ENCODE measurements around the gene ZMYND11. TPM values are rescaled to one million over a fixed set of nuclear protein-coding genes. Genes with fewer than 3 reads are reported as not detected.

Gene ZMYND11
- 18.8 and 24.4 TPM in 2 replicates for total RNA-seq (2014; rRNA removed; shearing (Covaris generic))

- Histone ChIP-seq H3K27me3 (ENCODE audit: control insufficient read depth, insufficient read depth, low read length) (peaks cover 9% of the 10 kb centered on the region; the same call in 1 of the 2 replicates), H3K4me3 (ENCODE audit: insufficient read depth, low read depth, low read length) (peak within 1 kb of the TSS; percentile 69), H3K36me3 (replicated peaks; ENCODE audit: control insufficient read depth, insufficient read depth, low read length) (no peaks in the 10 kb centered on the region)
- DNase-seq, result peak; percentile 90
Observed at GRCh38 chr10:135132-135600, at the start of gene ZMYND11. Gene ZMYND11 (plus strand): TSS chr10:135455. CDS start chr10:180013, 44,558 bp downstream.

GRCh38 chr10:86031-86430 is 49.2 kb upstream of the ZMYND11 start:
- DNase-seq, result no peak
- Histone ChIP-seq H3K4me3 (ENCODE audit: insufficient read depth, low read depth, low read length) (no peak overlapping the region), H3K36me3 (replicated peaks; ENCODE audit: control insufficient read depth, insufficient read depth, low read length) (no peaks in the 10 kb centered on the region), H3K27me3 (ENCODE audit: control insufficient read depth, insufficient read depth, low read length) (no peaks in the 10 kb centered on the region)

- DNase-seq, result peak; percentile 13
- H3K27me3 ChIP-seq (ENCODE audit: control insufficient read depth, insufficient read depth, low read length), result no peaks in the 10 kb centered on the region
- no peak overlapping the region for H3K4me3 ChIP-seq (ENCODE audit: insufficient read depth, low read depth, low read length)
- H3K36me3 ChIP-seq (replicated peaks; ENCODE audit: control insufficient read depth, insufficient read depth, low read length), result no peaks in the 10 kb centered on the region
Observed at GRCh38 chr10:87177-88080, 47.8 kb upstream of the ZMYND11 start.

GRCh38 chr10:88253-88652 is 47.0 kb upstream of the ZMYND11 start:
- Histone ChIP-seq H3K27me3 (ENCODE audit: control insufficient read depth, insufficient read depth, low read length) (no peaks in the 10 kb centered on the region), H3K36me3 (replicated peaks; ENCODE audit: control insufficient read depth, insufficient read depth, low read length) (no peaks in the 10 kb centered on the region), H3K4me3 (ENCODE audit: insufficient read depth, low read depth, low read length) (no peak overlapping the region)
- DNase-seq, result peak; percentile 34

- DNase-seq, result no peak
- Histone ChIP-seq H3K27me3 (ENCODE audit: control insufficient read depth, insufficient read depth, low read length) (no peaks in the 10 kb centered on the region), H3K4me3 (ENCODE audit: insufficient read depth, low read depth, low read length) (no peak overlapping the region), H3K36me3 (replicated peaks; ENCODE audit: control insufficient read depth, insufficient read depth, low read length) (no peaks in the 10 kb centered on the region)
Observed at GRCh38 chr10:89248-89647, 46.0 kb upstream of the ZMYND11 start.

GRCh38 chr10:90161-90560 is 45.1 kb upstream of the ZMYND11 start:
- DNase-seq, result no peak
- Histone ChIP-seq H3K36me3 (replicated peaks; ENCODE audit: control insufficient read depth, insufficient read depth, low read length) (no peaks in the 10 kb centered on the region), H3K27me3 (ENCODE audit: control insufficient read depth, insufficient read depth, low read length) (no peaks in the 10 kb centered on the region), H3K4me3 (ENCODE audit: insufficient read depth, low read depth, low read length) (no peak overlapping the region)

GRCh38 chr10:91313-91712 is 43.9 kb upstream of the ZMYND11 start:
- Histone ChIP-seq H3K4me3 (ENCODE audit: insufficient read depth, low read depth, low read length) (no peak overlapping the region), H3K36me3 (replicated peaks; ENCODE audit: control insufficient read depth, insufficient read depth, low read length) (no peaks in the 10 kb centered on the region), H3K27me3 (ENCODE audit: control insufficient read depth, insufficient read depth, low read length) (no peaks in the 10 kb centered on the region)
- DNase-seq, result no peak

GRCh38 chr10:92153-92552 is 43.1 kb upstream of the ZMYND11 start:
- no peaks in the 10 kb centered on the region for H3K27me3 ChIP-seq (ENCODE audit: control insufficient read depth, insufficient read depth, low read length)
- H3K36me3 ChIP-seq (replicated peaks; ENCODE audit: control insufficient read depth, insufficient read depth, low read length), result no peaks in the 10 kb centered on the region
- no peak for DNase-seq

GRCh38 chr10:92846-93245 is 42.4 kb upstream of the ZMYND11 start:
- Histone ChIP-seq H3K4me3 (ENCODE audit: insufficient read depth, low read depth, low read length) (no peak overlapping the region), H3K27me3 (ENCODE audit: control insufficient read depth, insufficient read depth, low read length) (no peaks in the 10 kb centered on the region), H3K36me3 (replicated peaks; ENCODE audit: control insufficient read depth, insufficient read depth, low read length) (no peaks in the 10 kb centered on the region)
- DNase-seq, result no peak

More at GRCh38 chr10:92153-92552, 43.1 kb upstream of the ZMYND11 start:
- no peak overlapping the region for H3K4me3 ChIP-seq (ENCODE audit: insufficient read depth, low read depth, low read length)

GRCh38 chr10:94613-95012 is 40.6 kb upstream of the ZMYND11 start:
- H3K27me3 ChIP-seq (ENCODE audit: control insufficient read depth, insufficient read depth, low read length), result no peaks in the 10 kb centered on the region
- no peak overlapping the region for H3K4me3 ChIP-seq (ENCODE audit: insufficient read depth, low read depth, low read length)
- DNase-seq, result no peak
- H3K36me3 ChIP-seq (replicated peaks; ENCODE audit: control insufficient read depth, insufficient read depth, low read length), result no peaks in the 10 kb centered on the region

- no peak for DNase-seq
- Histone ChIP-seq H3K27me3 (ENCODE audit: control insufficient read depth, insufficient read depth, low read length) (no peaks in the 10 kb centered on the region), H3K4me3 (ENCODE audit: insufficient read depth, low read depth, low read length) (no peak overlapping the region), H3K36me3 (replicated peaks; ENCODE audit: control insufficient read depth, insufficient read depth, low read length) (no peaks in the 10 kb centered on the region)
Observed at GRCh38 chr10:95356-96115, 39.7 kb upstream of the ZMYND11 start.

- Histone ChIP-seq H3K27me3 (ENCODE audit: control insufficient read depth, insufficient read depth, low read length) (no peaks in the 10 kb centered on the region), H3K4me3 (ENCODE audit: insufficient read depth, low read depth, low read length) (no peak overlapping the region), H3K36me3 (replicated peaks; ENCODE audit: control insufficient read depth, insufficient read depth, low read length) (no peaks in the 10 kb centered on the region)
- no peak for DNase-seq
Observed at GRCh38 chr10:96466-96865, 38.8 kb upstream of the ZMYND11 start.

- no peaks in the 10 kb centered on the region for H3K27me3 ChIP-seq (ENCODE audit: control insufficient read depth, insufficient read depth, low read length)
- no peak for DNase-seq
- no peaks in the 10 kb centered on the region for H3K36me3 ChIP-seq (replicated peaks; ENCODE audit: control insufficient read depth, insufficient read depth, low read length)
- no peak overlapping the region for H3K4me3 ChIP-seq (ENCODE audit: insufficient read depth, low read depth, low read length)
Observed at GRCh38 chr10:104416-104815, 30.8 kb upstream of the ZMYND11 start.

- Histone ChIP-seq H3K36me3 (replicated peaks; ENCODE audit: control insufficient read depth, insufficient read depth, low read length) (no peaks in the 10 kb centered on the region), H3K4me3 (ENCODE audit: insufficient read depth, low read depth, low read length) (no peak overlapping the region), H3K27me3 (ENCODE audit: control insufficient read depth, insufficient read depth, low read length) (no peaks in the 10 kb centered on the region)
- no peak for DNase-seq
Observed at GRCh38 chr10:104862-105565, 30.2 kb upstream of the ZMYND11 start.
